OCI-LY3 (cell line): ENCODE results near the gene PHLDB3.

ENCODE experiments used
- CTCF ChIP-seq: fragments of 200-600, 300-600 bp; sonication (generic); IDR thresholded peaks from 2 replicates; pipeline ENCODE4 v1.5.1; 2014; ENCODE audit warnings: antibody characterized with exemption, low read length, low read depth
- EZH2phosphoT487 ChIP-seq: fragments of 200-600 bp; shearing (Covaris generic); IDR thresholded peaks from 2 replicates; pipeline ENCODE4 v1.6.1; 2018; ENCODE audit warnings: antibody characterized with exemption, mixed run types, low read depth

GRCh38 chr19:43479226-43479625 is 25.3 kb downstream of the PHLDB3 start:
- no peak for TF ChIP-seq CTCF
- no peak for TF ChIP-seq EZH2phosphoT487
